ENCODE data around the gene OR2M2.

DNA sequence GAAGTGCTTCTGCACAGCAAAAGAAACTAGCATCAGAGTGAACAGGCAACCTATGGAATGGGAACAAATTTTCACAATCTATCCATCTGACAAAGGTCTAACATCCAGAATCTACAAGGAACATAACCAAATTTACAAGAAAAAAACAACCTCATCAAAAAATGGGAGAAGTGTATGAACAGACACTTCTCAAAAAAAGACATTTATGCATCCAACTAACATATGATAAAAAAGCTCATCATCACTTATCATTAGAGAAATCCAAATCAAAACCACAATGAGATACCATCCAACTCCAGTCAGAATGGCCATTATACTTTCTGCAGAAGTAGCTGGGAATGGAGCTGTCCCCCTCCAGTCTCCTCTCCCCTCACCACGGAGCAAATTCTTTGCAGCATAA lies 19.5 kb downstream of the OR2M2 start:
- TF ChIP-seq ZBTB7A (IDR thresholded peaks at IDR 0.05; ENCODE audit: low read depth) (no peak), EP300 (IDR thresholded peaks at IDR 0.05; ENCODE audit: borderline replicate concordance) (no peak)
